Measurements from ENCODE around the gene EMP1.

- no peak for TF ChIP-seq POLR2A (IDR thresholded peaks at IDR 0.05; ENCODE audit: low read length)
- no peak for TF ChIP-seq GATA1 (IDR thresholded peaks at IDR 0.05; ENCODE audit: low read depth, low read length)
These were observed 28.6 kb upstream of the EMP1 start for GRCh38 chr12:13167906-13168305.

Measured in erythroblast (primary cell).